NCI-H2107 treated with DMSO at 0.1 percent for 48 hours (cell line): ENCODE data around the gene ZNF865.

Experiments
- DNase-seq: peaks from one replicate; lab custom pipeline; 2025; ENCODE audit not compliant: unreplicated experiment; lab: John Stamatoyannopoulos, UW

ZNF865 gene

GRCh38 chr19:55658846-55659459, 53.5 kb downstream of the ZNF865 start:
- no peak for DNase-seq

- no peak for DNase-seq
These were observed 54.4 kb downstream of the ZNF865 start for GRCh38 chr19:55659822-55660221.

GRCh38 chr19:55660404-55660803, 55.0 kb downstream of the ZNF865 start:
- DNase-seq = no peak

- no peak for DNase-seq
These were observed 55.5 kb downstream of the ZNF865 start for GRCh38 chr19:55660991-55661390.

GRCh38 chr19:55661826-55662225, 56.4 kb downstream of the ZNF865 start:
- DNase-seq = no peak

GRCh38 chr19:55663846-55664536, 58.5 kb downstream of the ZNF865 start:
- DNase-seq = no peak

GRCh38 chr19:55666343-55667005, 61.0 kb downstream of the ZNF865 start:
- DNase-seq = no peak
